HuH-7.5 (cell line): ENCODE measurements around the gene PCDHGB7.
"Not testable (repeated sequence)": the region's sequence is repeated elsewhere in the genome, so short reads cannot be mapped to it uniquely, and the experiment has no call there.

ENCODE experiments used
- DNase-seq: peaks from one replicate; pipeline ENCODE4 v3.0.0; 2011; ENCODE audit warnings: low spot score

The PCDHGB7 gene

GRCh38 chr5:141397756-141398551 lies 19.5 kb upstream of the PCDHGB7 start, which contains the start of gene PCDHGB5:
Gene PCDHGB5, plus strand, starts transcription at chr5:141397947. Its CDS starts 181 bp downstream, at chr5:141398128.
- peak; percentile 80 for DNase-seq

DNA sequence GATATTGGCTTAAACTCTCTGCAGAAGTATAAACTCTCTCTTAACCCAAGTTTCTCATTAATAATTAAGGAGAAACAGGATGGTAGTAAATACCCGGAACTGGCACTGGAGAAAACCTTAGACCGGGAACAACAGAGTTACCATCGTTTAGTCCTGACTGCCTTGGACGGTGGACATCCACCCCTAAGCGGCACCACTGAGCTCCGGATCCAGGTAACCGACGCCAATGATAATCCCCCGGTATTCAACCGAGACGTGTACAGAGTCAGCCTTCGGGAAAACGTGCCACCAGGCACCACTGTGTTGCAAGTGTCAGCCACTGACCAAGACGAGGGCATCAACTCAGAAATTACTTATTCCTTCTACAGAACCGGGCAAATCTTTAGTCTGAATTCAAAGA lies 18.9 kb upstream of the PCDHGB7 start:
- no peak for DNase-seq

- no peak for DNase-seq
Observed at GRCh38 chr5:141399555-141400258, 17.8 kb upstream of the PCDHGB7 start.

DNA sequence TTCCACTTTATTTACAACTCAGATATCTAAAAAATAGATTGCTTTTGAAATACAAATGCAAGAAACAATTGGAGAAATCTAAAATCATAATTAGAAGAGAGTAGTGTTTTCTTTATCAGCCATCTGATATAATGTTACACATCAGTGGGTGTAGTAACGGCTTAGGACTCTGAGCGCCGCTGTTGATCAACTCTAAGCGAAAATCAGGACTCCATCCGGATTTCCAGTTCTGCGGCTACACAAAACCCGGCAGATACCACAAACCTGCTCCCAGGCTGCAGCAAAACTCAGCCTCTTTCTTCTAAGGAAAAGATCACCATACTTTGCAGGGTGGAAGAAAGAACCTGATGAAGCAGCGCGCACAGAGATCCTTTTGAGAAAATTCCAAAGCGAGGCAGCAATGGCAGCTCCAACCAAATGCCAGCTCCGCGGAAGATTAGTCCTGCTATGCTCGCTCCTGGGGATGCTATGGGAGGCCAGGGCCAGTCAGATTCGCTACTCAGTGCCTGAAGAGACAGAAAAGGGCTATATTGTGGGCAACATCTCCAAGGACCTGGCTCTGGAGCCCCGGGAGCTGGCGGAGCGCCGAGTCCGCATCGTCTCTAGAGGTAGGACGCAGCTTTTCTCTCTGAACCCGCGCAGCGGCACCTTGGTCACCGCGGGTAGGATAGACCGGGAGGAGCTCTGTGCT lies 14.8 kb upstream of the PCDHGB7 start, which contains the start of gene PCDHGA9:
Gene PCDHGA9 (plus strand): TSS at position 226 of the 691 bp plus-strand sequence. CDS start 175 bp downstream, at position 401.
- no peak for DNase-seq

GRCh38 chr5:141403387-141403786 lies 14.1 kb upstream of the PCDHGB7 start:
- DNase-seq: no peak

DNA sequence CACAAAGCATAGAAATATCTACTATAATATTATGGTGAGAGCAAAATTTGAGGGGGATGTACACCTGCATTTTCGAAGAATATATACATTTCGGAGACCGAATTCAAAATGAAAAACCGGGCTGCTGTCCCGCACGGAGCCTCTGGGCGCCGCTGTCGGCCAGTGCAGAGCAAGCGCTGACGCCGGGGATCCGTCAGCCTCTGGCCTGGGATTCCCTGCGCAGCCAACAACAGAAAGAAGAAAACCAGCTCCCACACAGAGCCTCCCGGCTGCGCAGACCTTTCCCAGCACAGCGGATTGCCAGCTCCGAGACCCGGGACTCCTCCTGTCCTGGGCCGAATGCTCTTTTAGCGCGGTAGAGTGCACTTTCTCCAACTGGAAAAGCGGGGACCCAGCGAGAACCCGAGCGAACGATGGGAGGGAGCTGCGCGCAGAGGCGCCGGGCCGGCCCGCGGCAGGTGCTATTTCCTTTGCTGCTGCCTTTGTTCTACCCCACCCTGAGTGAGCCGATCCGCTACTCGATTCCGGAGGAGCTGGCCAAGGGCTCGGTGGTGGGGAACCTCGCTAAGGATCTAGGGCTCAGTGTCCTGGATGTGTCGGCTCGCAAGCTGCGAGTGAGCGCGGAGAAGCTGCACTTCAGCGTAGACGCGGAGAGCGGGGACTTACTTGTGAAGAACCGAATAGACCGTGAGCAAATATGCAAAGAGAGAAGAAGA lies 9.5 kb upstream of the PCDHGB7 start, which contains the start of gene PCDHGB6:
Gene PCDHGB6 (plus strand): TSS at position 232 of the 716 bp plus-strand sequence. CDS start 182 bp downstream, at position 414.
- DNase-seq: not testable (repeated sequence)

GRCh38 chr5:141409598-141410306 lies 7.7 kb upstream of the PCDHGB7 start:
- no peak for DNase-seq

GRCh38 chr5:141411575-141411974 lies 5.9 kb upstream of the PCDHGB7 start:
- DNase-seq: no peak

DNA sequence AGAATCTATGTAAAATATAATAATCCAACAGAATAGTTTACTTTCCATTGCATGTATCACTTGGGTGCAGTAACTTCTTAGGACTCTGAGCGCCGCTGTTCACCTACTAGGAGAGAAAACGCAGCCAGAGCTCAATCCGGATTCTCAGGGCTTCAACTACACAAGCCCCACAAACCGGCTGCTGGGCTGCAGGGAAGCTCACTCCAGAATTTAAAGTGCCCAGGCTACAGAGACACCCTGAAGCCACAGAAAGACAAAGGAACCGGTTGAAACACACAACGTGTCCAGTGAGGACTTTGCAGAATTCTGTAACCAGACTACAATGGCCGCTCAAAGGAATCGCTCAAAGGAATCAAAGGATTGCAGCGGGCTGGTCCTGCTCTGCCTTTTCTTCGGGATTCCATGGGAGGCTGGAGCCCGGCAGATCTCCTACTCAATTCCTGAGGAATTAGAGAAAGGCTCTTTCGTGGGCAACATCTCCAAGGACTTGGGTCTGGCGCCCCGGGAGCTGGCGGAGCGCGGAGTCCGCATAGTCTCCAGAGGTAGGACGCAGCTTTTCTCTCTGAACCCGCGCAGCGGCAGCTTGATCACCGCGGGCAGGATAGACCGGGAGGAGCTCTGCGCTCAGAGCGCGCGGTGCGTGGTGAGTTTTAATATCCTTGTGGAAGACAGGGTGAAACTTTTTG lies 4.5 kb upstream of the PCDHGB7 start, which contains the start of gene PCDHGA10:
Gene PCDHGA10 (plus strand): TSS at position 134 of the 686 bp plus-strand sequence. CDS start 189 bp downstream, at position 323.
- DNase-seq: peak; percentile 91

GRCh38 chr5:141413540-141414069 lies 3.9 kb upstream of the PCDHGB7 start:
- DNase-seq: peak; percentile 88

DNA sequence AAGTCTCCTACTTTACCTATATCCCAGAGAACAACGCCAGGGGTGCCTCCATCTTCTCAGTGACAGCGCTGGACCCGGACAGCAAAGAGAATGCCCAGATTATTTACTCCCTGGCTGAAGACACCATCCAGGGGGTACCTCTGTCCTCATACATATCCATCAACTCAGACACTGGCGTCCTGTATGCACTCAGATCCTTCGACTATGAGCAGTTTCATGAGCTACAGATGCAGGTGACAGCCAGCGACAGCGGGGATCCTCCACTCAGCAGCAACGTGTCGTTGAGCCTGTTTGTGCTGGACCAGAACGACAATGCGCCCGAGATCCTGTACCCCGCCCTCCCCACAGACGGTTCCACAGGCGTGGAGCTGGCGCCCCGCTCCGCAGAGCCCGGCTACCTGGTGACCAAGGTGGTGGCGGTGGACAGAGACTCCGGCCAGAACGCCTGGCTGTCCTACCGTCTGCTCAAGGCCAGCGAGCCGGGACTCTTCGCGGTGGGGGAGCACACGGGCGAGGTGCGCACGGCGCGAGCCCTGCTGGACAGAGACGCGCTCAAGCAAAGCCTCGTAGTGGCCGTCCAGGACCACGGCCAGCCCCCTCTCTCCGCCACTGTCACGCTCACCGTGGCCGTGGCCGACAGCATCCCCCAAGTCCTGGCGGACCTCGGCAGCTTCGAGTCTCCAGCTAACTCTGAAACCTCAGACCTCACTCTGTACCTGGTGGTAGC lies 2.8 kb upstream of the PCDHGB7 start:
- not testable (repeated sequence) for DNase-seq

- not testable (repeated sequence) for DNase-seq
Observed at GRCh38 chr5:141415275-141415618, 2.2 kb upstream of the PCDHGB7 start.

DNA sequence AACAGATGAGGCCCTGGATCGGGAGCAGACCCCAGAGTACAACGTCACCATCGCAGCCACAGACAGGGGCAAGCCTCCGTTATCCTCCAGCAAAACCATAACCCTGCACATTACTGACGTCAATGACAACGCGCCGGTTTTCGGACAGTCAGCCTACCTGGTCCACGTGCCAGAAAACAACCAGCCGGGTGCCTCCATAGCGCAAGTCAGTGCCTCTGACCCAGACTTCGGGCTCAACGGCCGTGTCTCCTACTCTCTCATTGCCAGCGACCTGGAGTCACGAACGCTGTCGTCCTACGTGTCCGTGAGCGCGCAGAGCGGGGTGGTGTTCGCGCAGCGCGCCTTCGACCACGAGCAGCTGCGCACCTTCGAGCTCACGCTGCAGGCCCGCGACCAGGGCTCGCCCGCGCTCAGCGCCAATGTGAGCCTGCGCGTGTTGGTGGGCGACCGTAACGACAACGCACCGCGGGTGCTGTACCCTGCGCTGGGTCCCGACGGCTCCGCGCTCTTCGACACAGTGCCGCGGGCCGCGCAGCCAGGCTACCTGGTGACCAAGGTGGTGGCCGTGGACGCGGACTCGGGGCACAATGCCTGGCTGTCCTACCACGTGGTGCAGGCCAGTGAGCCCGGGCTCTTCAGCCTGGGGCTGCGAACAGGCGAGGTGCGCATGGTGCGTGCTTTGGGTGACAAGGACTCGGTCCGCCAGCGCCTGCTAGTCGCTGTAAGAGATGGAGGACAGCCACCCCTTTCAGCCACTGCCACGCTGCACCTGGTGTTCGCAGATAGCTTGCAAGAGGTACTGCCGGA lies 1.8 kb downstream of the PCDHGB7 start:
- DNase-seq: no peak

GRCh38 chr5:141420855-141421488 lies 3.5 kb downstream of the PCDHGB7 start, which contains the start of gene PCDHGA11:
Gene PCDHGA11, plus strand, starts transcription at chr5:141421051. Its CDS starts 177 bp downstream, at chr5:141421228.
- DNase-seq: no peak

DNA sequence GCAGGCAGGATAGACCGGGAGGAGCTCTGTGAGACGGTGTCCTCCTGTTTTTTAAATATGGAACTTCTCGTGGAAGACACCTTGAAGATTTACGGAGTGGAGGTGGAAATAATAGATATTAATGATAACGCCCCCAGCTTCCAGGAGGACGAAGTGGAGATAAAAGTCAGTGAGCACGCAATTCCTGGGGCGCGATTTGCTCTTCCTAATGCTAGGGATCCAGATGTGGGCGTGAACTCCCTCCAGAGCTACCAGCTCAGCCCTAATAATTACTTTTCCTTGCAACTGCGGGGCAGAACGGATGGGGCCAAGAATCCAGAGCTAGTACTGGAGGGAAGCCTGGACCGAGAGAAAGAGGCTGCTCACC lies 4.0 kb downstream of the PCDHGB7 start:
- no peak for DNase-seq

- DNase-seq: no peak
Observed at GRCh38 chr5:141422742-141423291, 5.3 kb downstream of the PCDHGB7 start.

DNA sequence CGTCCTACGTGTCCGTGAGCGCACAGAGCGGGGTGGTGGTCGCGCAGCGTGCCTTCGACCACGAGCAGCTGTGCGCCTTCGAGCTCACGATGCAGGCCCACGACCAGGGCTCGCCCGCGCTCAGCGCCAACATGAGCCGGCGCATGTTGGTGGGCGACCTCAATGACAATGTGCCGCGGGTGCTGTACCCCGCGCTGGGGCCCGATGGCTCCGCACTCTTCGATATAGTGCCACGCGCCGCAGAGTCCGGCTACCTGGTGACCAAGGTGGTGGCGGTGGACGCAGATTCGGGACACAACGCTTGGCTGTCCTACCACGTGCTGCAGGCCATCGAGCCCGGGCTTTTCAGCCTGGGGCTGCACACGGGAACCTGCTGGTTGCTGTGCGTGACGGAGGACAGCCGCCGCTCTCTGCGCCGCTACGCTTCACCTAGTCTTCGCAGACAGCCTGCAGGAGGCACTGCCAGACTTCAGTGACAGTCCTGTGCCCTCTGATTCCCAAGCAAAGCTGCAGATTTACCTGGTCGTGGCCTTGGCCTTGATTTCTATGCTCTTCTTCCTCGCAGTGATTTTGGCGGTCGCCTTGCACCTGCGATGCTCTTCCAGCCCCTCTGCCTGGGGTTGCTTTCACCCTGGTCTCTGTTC lies 10.4 kb downstream of the PCDHGB7 start:
- DNase-seq: no peak
